ENCODE data around the gene TPCN2. TPM values are rescaled to one million over a fixed set of nuclear protein-coding genes. Genes with fewer than 3 reads are reported as not detected.
"Not testable (repeated sequence)": the region's sequence is repeated elsewhere in the genome, so short reads cannot be mapped to it uniquely, and the experiment has no call there.

TPCN2 gene
- polyA plus RNA-seq, 4 donors = 13.8 to 17.1 (median 16.1) TPM

DNA sequence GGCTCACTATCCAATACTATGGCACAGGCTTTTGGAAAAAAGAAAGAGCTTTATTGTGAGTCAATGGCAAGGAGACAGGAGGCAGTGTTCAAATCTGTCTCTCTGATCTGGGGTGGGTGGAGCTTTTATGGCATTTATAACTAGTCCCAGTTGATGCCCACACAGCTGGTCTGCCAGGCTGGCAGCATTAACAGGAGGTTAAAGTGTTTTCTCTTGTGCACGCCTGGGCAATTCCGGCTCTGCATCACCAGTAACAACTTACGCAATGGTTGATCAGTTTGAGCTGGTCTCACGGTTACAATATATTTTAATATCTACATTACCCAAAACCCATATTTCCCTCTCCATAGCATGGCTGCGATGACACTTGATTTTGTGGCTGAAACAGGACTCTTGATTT lies 91.9 kb downstream of the TPCN2 start:
- DNase-seq (ENCODE audit: low read depth in 4 of 4, low spot score in 3 of 4) = no peak

- DNase-seq (ENCODE audit: low read depth in 4 of 4, low spot score in 3 of 4) = no peak
Measured at GRCh38 chr11:69141742-69142141, 93.0 kb downstream of the TPCN2 start.

DNA sequence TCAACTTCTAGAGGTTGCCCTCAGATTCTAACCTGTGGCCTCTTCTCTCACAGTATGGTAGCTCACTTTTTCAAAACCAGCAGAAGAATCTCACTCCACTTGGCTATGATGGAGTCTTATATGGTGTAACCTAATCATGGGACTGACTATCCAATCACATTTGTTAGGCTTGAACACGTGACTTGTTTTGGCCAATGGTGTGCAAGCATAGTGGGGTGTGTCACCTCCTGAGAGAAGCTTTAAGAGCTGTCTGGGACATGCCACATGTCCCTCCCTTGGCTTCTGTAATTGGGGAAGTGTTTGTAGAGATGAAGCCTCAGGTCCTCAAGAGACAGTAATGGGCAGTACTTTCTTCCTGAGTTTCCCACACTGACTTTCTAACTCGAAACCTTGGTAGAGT lies 94.2 kb downstream of the TPCN2 start:
- DNase-seq (ENCODE audit: low read depth in 4 of 4, low spot score in 3 of 4) = no peak

- no peak for DNase-seq (ENCODE audit: low read depth in 4 of 4, low spot score in 3 of 4)
Measured at GRCh38 chr11:69144316-69145049, 95.8 kb downstream of the TPCN2 start.

DNA sequence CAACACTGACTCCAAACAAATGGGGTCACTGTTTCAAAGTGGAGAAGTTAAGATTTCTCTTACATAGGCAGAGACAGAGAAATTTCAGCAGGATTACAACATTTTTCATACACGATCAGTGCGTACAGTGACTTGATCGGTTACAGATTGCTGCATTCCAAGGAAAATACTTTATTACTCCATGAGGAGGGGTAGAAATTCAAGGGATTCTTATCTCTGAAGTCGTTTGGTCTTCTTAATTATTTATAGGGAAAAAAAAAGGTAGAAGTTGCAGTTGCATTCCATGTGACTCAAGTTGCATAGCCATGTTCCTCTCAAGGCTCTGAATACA lies 96.3 kb downstream of the TPCN2 start:
- DNase-seq (ENCODE audit: low read depth in 4 of 4, low spot score in 3 of 4) = no peak

DNA sequence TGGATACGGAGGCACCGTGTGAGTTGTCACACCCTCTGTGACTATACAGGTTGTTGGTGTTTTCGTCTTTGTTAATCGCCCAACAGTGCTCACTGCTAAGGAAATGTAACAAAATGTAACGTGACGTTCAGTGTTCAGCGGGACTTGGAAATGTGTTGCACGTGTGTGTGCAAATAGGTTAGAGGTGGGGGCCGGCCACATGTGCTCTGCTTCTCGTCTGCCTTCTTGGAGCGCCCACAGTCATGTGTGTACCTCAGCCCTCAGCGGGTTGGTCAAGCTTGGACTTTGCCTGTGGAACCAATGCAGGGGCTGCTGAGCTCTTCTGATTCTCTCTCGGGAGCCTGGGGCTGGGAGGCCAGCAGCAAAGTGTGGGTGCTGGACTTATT lies 99.6 kb downstream of the TPCN2 start:
- no peak for DNase-seq (ENCODE audit: low read depth in 4 of 4, low spot score in 3 of 4)

GRCh38 chr11:69148806-69149205 lies 100.1 kb downstream of the TPCN2 start:
- DNase-seq (ENCODE audit: low read depth in 4 of 4, low spot score in 3 of 4) = no peak

GRCh38 chr11:69149338-69150045 lies 100.8 kb downstream of the TPCN2 start:
- DNase-seq (ENCODE audit: low read depth in 4 of 4, low spot score in 3 of 4) = not testable (repeated sequence)

DNA sequence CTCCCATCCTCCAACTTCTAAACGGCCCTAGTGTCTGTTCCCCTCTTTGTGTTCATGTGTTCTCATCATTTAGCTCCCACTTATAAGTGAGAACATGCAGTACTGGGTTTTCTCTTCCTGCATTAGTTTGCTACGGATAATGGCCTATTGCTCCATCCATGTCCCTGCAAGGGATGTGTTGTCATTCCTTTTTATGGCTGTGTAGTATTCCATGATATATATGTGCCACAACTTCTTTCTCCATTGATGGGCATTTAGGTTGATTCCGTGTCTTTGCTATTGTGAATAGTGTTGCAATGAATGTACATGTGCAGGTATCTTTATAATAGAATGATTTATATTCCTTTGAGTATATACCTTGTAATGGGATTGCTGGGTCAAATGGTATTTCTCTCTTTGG lies 101.4 kb downstream of the TPCN2 start:
- DNase-seq (ENCODE audit: low read depth in 4 of 4, low spot score in 3 of 4) = no peak

DNA sequence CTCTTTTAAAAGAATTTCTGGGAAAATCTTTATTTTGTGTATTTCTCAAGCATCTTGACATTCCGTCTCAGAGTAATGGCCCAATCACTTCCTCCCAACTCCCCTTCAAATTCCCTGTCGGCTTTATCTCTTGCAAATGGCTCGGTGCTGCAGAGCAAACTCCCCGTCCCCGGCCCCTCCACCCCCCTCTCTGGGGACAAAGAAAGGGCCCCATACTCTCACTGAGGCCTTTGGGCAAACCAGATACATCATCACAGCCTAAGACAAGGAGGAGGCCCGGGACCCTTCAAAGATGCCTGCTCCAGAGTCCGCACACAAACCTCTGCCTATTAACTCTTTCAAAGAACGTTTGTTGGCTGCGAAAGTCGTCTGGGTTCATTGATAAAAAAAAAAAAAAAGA lies 103.1 kb downstream of the TPCN2 start:
- DNase-seq (ENCODE audit: low read depth in 4 of 4, low spot score in 3 of 4) = no peak

GRCh38 chr11:69152733-69153421 lies 104.1 kb downstream of the TPCN2 start:
- no peak for DNase-seq (ENCODE audit: low read depth in 4 of 4, low spot score in 3 of 4)

DNA sequence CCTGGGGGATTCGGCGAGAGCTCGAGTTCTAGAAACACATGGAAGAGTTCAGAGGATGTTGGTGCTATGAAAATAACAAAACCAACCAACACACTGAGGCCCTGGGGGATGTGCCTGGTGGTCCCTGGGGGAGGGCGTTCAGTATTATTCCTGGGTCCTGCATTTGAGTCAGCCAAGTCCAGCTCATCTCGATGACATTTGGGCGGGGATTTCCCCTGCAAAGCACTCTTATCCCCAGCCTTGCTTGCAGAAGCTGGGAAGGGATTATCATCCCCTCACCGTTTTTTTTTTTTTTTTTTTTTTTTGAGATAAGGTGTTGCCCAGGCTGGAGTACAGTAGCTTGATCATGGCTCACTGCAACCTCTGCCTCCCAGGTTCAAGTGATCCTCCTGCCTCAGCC lies 104.9 kb downstream of the TPCN2 start:
- no peak for DNase-seq (ENCODE audit: low read depth in 4 of 4, low spot score in 3 of 4)

- DNase-seq (ENCODE audit: low read depth in 4 of 4, low spot score in 3 of 4) = no peak
Measured at GRCh38 chr11:69154211-69154913, 105.6 kb downstream of the TPCN2 start.

DNA sequence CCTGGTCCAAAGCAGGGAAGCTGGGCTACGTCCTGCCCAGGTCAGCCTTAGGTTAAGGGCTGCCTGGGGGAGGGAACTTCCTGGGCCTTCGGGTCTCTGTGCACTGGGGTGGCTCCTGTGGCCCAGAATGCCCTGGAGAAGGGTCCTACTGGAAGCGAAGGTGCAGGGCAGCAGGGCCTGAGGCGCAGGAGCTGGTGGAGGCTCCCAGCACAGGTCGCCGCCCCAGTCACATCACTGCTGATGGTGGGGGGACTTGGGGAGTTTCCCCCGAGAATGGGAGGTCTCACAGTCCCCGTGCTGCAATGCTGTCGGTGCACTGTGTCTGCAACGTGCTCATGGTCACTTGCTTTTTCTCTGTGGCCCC lies 106.2 kb downstream of the TPCN2 start:
- no peak for DNase-seq (ENCODE audit: low read depth in 4 of 4, low spot score in 3 of 4)

GRCh38 chr11:69155302-69156234 lies 106.8 kb downstream of the TPCN2 start, which contains the start of gene SMIM38:
TSS of gene SMIM38 (plus strand) at chr11:69155935. CDS start at chr11:69157847, 1,912 bp downstream.
- DNase-seq (ENCODE audit: low read depth in 4 of 4, low spot score in 3 of 4) = no peak

DNA sequence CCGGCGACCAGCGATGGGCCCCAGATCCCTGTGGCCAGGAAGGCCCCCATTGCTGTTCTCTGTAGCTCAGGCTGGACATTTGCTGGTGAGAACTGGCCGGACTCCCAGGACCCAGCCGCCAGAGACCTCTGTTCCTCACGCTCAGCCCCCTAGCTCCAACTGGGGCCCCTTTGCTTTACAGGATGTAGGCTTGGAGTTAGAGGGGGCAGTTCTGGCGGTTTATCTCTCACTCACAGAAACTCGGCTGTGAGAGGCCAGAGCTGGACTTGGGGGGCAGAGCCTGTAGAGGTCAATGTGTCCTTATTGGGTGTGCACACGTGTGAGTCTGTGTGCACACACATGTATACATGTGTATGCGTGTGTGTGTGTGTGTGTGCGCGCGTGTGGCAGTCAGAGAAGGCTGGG lies 107.5 kb downstream of the TPCN2 start:
- no peak for DNase-seq (ENCODE audit: low read depth in 4 of 4, low spot score in 3 of 4)

DNA sequence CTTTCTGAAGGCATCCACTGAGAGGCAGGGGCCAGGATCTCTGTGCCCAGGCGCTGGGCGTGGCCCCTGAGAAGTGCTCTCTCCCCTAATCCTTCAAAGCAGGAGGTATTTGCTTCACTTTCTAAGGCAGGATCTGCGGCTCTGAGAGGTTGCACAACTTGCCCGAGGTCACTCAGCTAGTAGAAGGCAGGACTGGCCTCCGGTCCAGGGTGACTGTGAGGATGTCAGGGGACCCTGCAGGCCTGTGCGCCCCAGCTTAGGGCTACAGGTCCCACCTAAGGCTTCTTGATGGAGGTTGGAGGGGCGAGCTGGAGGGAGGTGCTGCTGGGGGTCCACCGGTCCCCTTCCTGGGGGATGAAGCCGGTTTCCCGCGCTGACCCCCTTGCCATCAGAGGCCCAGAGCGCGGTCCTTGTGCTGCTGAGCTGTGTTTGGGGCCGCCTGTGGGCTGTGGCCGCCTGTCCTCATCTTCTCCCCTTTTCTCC lies 108.0 kb downstream of the TPCN2 start:
- no peak for DNase-seq (ENCODE audit: low read depth in 4 of 4, low spot score in 3 of 4)

GRCh38 chr11:69157156-69157821 lies 108.6 kb downstream of the TPCN2 start:
- DNase-seq (ENCODE audit: low read depth in 4 of 4, low spot score in 3 of 4) = peak in 3 of 4 donors; percentile 45 to 53 (median 49)

GRCh38 chr11:69157822-69158231 lies 109.1 kb downstream of the TPCN2 start:
- no peak for DNase-seq (ENCODE audit: low read depth in 4 of 4, low spot score in 3 of 4)
